Measurements from ENCODE around the gene ENPP1. TPM values are rescaled to one million over a fixed set of nuclear protein-coding genes. Genes with fewer than 3 reads are reported as not detected.

ENPP1 gene
- total RNA-seq, 1 experiment from 2014 or later = 6.5 TPM

- no peak overlapping the region for H3K4me3 ChIP-seq (replicated peaks in 1 of 2; ENCODE audit: low read depth in 1 of 2, low read length in 2 of 2)
- TF ChIP-seq EZH2 (IDR thresholded peaks at IDR 0.05) = no peak
- TF ChIP-seq EGR1 (IDR thresholded peaks at IDR 0.05; ENCODE audit: low read depth) = no peak
- TF ChIP-seq EZH2phosphoT487 (IDR thresholded peaks at IDR 0.05; ENCODE audit: borderline replicate concordance) = no peak
- no peak for TF ChIP-seq REST (IDR thresholded peaks at IDR 0.05; ENCODE audit: low read depth)
- no peak for TF ChIP-seq CBX3 (IDR thresholded peaks at IDR 0.05; ENCODE audit: low read depth)
- no peak for TF ChIP-seq ATF3 (IDR thresholded peaks at IDR 0.05)
- no peak for TF ChIP-seq ZFX (IDR thresholded peaks at IDR 0.05)
- no peak for TF ChIP-seq ELF1 (IDR thresholded peaks at IDR 0.05; ENCODE audit: borderline replicate concordance, low read depth)
- no peak for TF ChIP-seq ZBTB33 (IDR thresholded peaks at IDR 0.05; ENCODE audit: extremely low read depth, insufficient replicate concordance, low read length)
- TF ChIP-seq POLR2A (IDR thresholded peaks at IDR 0.05; ENCODE audit: borderline replicate concordance, extremely low read depth, insufficient read depth, insufficient read length) = no peak
- no peak for TF ChIP-seq FOSL1 (IDR thresholded peaks at IDR 0.05; ENCODE audit: low read depth)
- no peak for TF ChIP-seq RAD21 (IDR thresholded peaks at IDR 0.05; ENCODE audit: low read depth)
- no TSS peak for BruUV-seq (replicated peaks)
- H3K79me2 ChIP-seq (ENCODE audit: insufficient read depth, low read length) = no peaks in the 10 kb centered on the region
- no peak overlapping the region for H2AFZ ChIP-seq (ENCODE audit: low read depth, low read length, poor library complexity, severe bottlenecking)
- RAD21 ChIA-PET (ENCODE audit: low non-redundant PET in 1 of 2, low total read pairs in 2 of 2, uncharacterized antibody in 2 of 2, unreplicated experiment in 2 of 2) = no interaction called here
- H3K9ac ChIP-seq (ENCODE audit: low read length) = no peak overlapping the region
- H3K27me3 ChIP-seq (ENCODE audit: insufficient read depth, low read length) = no peaks in the 10 kb centered on the region
- POLR2A ChIA-PET = no interaction called here
- H4K20me1 ChIP-seq (ENCODE audit: insufficient read depth) = no peaks in the 10 kb centered on the region
- H3K36me3 ChIP-seq (ENCODE audit: control insufficient read depth in 1 of 2, insufficient read depth in 2 of 2, low read length in 2 of 2) = no peaks in the 10 kb centered on the region
- 0 out of 2 replicates have a peak, but pooled peaks cover 4% of the 10 kb centered on the region for H3K9me2 ChIP-seq (ENCODE audit: insufficient read depth)
- H3K9me3 ChIP-seq (ENCODE audit: control insufficient read depth in 1 of 2, insufficient read depth in 1 of 2, low read depth in 1 of 2, low read length in 2 of 2) = no peaks in the 10 kb centered on the region
- no peak for DNase-seq (ENCODE audit: low read depth, low spot score)
- no peak overlapping the region for H3K4me2 ChIP-seq (ENCODE audit: low read length)
- no peak overlapping the region for H3K27ac ChIP-seq (ENCODE audit: low read depth, low read length)
- no peaks in the 10 kb centered on the region for H3K4me1 ChIP-seq (ENCODE audit: control insufficient read depth in 1 of 2, insufficient read depth in 2 of 2, low read length in 2 of 2)
- intact Hi-C loops (cut with micrococcal nuclease) = no loop called here
- ATAC-seq = no peak
- CTCF ChIA-PET = no interaction called here
Measured at GRCh38 chr6:131828080-131828479, 20.3 kb downstream of the ENPP1 start.

All from HCT116 (cell line).